ENCODE measurements around the gene SAG.

DNA sequence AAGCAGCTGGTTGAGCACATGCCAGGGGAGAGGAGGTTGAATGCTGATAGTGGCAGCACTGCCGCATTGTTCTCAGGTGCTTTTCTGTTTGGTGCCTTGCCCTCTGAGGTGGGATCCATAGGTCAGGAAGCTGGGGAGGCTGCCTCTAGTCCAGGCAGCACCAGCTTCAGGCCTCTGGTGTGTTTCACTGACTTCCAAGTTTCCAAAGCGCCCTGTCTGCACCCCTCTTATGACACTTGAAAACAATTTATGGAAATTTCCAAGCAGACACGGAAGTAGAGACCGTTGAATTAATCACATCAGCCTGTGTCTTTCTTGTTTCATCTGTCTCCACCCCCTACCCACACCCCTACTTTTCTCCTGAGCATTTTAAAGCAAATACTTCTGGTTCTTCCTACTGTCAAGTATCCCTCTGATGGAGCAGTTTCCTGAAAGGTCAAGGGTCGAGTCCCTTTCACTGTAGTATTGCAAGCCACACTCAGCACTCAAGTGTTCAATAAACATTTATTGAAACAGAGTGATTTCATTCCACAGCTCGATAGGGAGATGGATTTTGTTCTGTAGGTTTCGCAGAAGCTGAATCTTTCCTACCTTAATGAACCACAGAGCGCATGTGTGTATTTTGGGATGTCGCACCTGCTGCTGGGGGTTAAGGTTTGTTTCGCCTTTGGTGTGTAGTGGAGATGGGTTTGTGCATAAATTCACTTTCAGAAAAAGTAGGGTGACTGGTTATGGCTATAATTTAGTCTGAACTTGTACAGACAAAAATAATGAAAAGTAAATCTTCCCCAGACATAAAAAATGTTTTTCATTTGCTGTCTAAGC, 68.1 kb downstream of the SAG start:
- TF ChIP-seq, protein P1, sequence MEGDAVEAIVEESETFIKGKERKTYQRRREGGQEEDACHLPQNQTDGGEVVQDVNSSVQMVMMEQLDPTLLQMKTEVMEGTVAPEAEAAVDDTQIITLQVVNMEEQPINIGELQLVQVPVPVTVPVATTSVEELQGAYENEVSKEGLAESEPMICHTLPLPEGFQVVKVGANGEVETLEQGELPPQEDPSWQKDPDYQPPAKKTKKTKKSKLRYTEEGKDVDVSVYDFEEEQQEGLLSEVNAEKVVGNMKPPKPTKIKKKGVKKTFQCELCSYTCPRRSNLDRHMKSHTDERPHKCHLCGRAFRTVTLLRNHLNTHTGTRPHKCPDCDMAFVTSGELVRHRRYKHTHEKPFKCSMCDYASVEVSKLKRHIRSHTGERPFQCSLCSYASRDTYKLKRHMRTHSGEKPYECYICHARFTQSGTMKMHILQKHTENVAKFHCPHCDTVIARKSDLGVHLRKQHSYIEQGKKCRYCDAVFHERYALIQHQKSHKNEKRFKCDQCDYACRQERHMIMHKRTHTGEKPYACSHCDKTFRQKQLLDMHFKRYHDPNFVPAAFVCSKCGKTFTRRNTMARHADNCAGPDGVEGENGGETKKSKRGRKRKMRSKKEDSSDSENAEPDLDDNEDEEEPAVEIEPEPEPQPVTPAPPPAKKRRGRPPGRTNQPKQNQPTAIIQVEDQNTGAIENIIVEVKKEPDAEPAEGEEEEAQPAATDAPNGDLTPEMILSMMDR (conservative IDR thresholded peaks at IDR 0.05; ENCODE audit: low read length): no peak
- TF ChIP-seq EZH2phosphoT487 (IDR thresholded peaks at IDR 0.05; ENCODE audit: borderline replicate concordance, low read depth, low read length): no peak

Data from OCI-LY7 (cell line).